Stimulated activated naive CD4-positive, alpha-beta T cell (primary cell): ENCODE results near the gene SKI.

Experiments
- DNase-seq, 6 experiments: peaks; one replicate each; lab custom pipeline; 2025; lab: John Stamatoyannopoulos, UW

The SKI gene

GRCh38 chr1:2274929-2275475 is 46.9 kb downstream of the SKI start:
- DNase-seq: no peak

GRCh38 chr1:2275796-2276536 is 47.8 kb downstream of the SKI start:
- DNase-seq: no peak

- DNase-seq: no peak
These were observed 48.9 kb downstream of the SKI start for GRCh38 chr1:2276803-2277580.

GRCh38 chr1:2277741-2278488 is 49.8 kb downstream of the SKI start:
- DNase-seq: no peak

GRCh38 chr1:2278591-2279209 is 50.6 kb downstream of the SKI start:
- DNase-seq: no peak

GRCh38 chr1:2279210-2279639 is 51.1 kb downstream of the SKI start:
- DNase-seq: no peak

- no peak for DNase-seq
These were observed 51.7 kb downstream of the SKI start for GRCh38 chr1:2279817-2280216.

- DNase-seq: no peak
These were observed 54.6 kb downstream of the SKI start for GRCh38 chr1:2282556-2283270.

- DNase-seq: no peak
These were observed 55.4 kb downstream of the SKI start for GRCh38 chr1:2283371-2283990.

GRCh38 chr1:2283991-2284895 is 56.1 kb downstream of the SKI start:
- DNase-seq: no peak

- DNase-seq: no peak
These were observed 56.8 kb downstream of the SKI start for GRCh38 chr1:2284932-2285331.

GRCh38 chr1:2286923-2287322 is 58.8 kb downstream of the SKI start:
- no peak for DNase-seq

GRCh38 chr1:2287649-2288048 is 59.5 kb downstream of the SKI start:
- DNase-seq: no peak

GRCh38 chr1:2288311-2288710 is 60.2 kb downstream of the SKI start:
- DNase-seq: peak in 4 of 6 experiments; percentile 32 to 60 (median 50)

GRCh38 chr1:2288816-2289536 is 60.9 kb downstream of the SKI start:
- DNase-seq: no peak

- no peak for DNase-seq
These were observed 61.5 kb downstream of the SKI start for GRCh38 chr1:2289607-2290006.

GRCh38 chr1:2290171-2290578 is 62.1 kb downstream of the SKI start:
- DNase-seq: peak in 1 of 6 experiments; percentile 58

GRCh38 chr1:2290595-2291510 is 62.7 kb downstream of the SKI start:
- peak; percentile 58 to 81 (median 70) for DNase-seq
